Muscle of back (tissue), 11 donors: ENCODE results near the gene B4GALT2. TPM values are rescaled to one million over a fixed set of nuclear protein-coding genes. Genes with fewer than 3 reads are reported as not detected.

ENCODE experiments used
- DNase-seq, 3 donors: peaks; one replicate each; pipeline versions ENCODE4 v3.0.0 to v3.0.0-alpha.2; 2013
- polyA plus RNA-seq, 10 donors: library from polyadenylated mRNA; unstranded; fragments of 120-200 nt; gene quantifications; one replicate each; pipeline ENCODE4 v1.2.1, GENCODE V29; 2013; ENCODE audit not compliant: insufficient read length in 10 of 10

B4GALT2 gene
- polyA plus RNA-seq, 10 donors = 36.4 to 65.4 (median 42.9) TPM

- no peak for DNase-seq
Observed at GRCh38 chr1:43999455-43999854, 20.4 kb downstream of the B4GALT2 start.

- DNase-seq = no peak
Observed at GRCh38 chr1:44000122-44000665, 21.2 kb downstream of the B4GALT2 start.

GRCh38 chr1:44002165-44002564 lies 23.2 kb downstream of the B4GALT2 start:
- DNase-seq = no peak

GRCh38 chr1:44002606-44003157 lies 23.7 kb downstream of the B4GALT2 start:
- no peak for DNase-seq

GRCh38 chr1:44008259-44008658 lies 29.2 kb downstream of the B4GALT2 start:
- no peak for DNase-seq

- no peak for DNase-seq
Observed at GRCh38 chr1:44010935-44011471, 32.0 kb downstream of the B4GALT2 start.

- DNase-seq = no peak
Observed at GRCh38 chr1:44012404-44012803, 33.4 kb downstream of the B4GALT2 start.

- DNase-seq = no peak
Observed at GRCh38 chr1:44012941-44013609, 34.1 kb downstream of the B4GALT2 start.

GRCh38 chr1:44013949-44014348 lies 34.9 kb downstream of the B4GALT2 start:
- DNase-seq = no peak

- no peak for DNase-seq
Observed at GRCh38 chr1:44014365-44015104, 35.5 kb downstream of the B4GALT2 start.

GRCh38 chr1:44015206-44015605 lies 36.2 kb downstream of the B4GALT2 start:
- no peak for DNase-seq

- DNase-seq = no peak
Observed at GRCh38 chr1:44016041-44016889, 37.3 kb downstream of the B4GALT2 start.

GRCh38 chr1:44016890-44017400 lies 37.9 kb downstream of the B4GALT2 start:
- DNase-seq = no peak

GRCh38 chr1:44019466-44019948 lies 40.5 kb downstream of the B4GALT2 start:
- no peak for DNase-seq

- DNase-seq = no peak
Observed at GRCh38 chr1:44020464-44020863, 41.5 kb downstream of the B4GALT2 start.

- no peak for DNase-seq
Observed at GRCh38 chr1:44021156-44021555, 42.1 kb downstream of the B4GALT2 start.

GRCh38 chr1:44021581-44022321 lies 42.7 kb downstream of the B4GALT2 start:
- DNase-seq = no peak

GRCh38 chr1:44024031-44024902 lies 45.3 kb downstream of the B4GALT2 start:
- no peak for DNase-seq

GRCh38 chr1:44024903-44025525 lies 46.0 kb downstream of the B4GALT2 start:
- no peak for DNase-seq
